GM12865 (cell line): Measurements from ENCODE around the gene KRTAP5-3.

Source experiments
- DNase-seq: peaks from one replicate; pipeline ENCODE4 v3.0.0; 2010; ENCODE audit warnings: low read depth
- H3K4me3 ChIP-seq: 2 replicates; pipeline ENCODE4 v1.5.1; 2011; ENCODE audit warnings: mild to moderate bottlenecking, low read depth, low read length, control low read depth
- TF ChIP-seq, protein P1 (sequence below): IDR thresholded peaks from 2 replicates; pipeline ENCODE4 v1.5.1; 2011; ENCODE audit warnings: low read length, control low read depth, low read depth, inconsistent platforms; ENCODE audit not compliant: insufficient read depth; ENCODE audit errors: missing control alignments

Gene KRTAP5-3, protein sequence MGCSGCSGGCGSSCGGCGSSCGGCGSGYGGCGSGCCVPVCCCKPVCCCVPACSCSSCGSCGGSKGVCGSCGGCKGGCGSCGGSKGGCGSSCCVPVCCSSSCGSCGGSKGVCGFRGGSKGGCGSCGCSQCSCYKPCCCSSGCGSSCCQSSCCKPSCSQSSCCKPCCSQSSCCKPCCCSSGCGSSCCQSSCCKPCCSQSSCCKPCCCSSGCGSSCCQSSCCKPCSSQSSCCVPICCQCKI

GRCh38 chr11:1608363-1608762 lies at the start of gene KRTAP5-3:
Gene KRTAP5-3 (minus strand): TSS chr11:1608463. CDS start chr11:1608385, 78 bp downstream.
- DNase-seq: no peak
- no peak within 1 kb of the TSS for H3K4me3 ChIP-seq
- TF ChIP-seq, protein P1, sequence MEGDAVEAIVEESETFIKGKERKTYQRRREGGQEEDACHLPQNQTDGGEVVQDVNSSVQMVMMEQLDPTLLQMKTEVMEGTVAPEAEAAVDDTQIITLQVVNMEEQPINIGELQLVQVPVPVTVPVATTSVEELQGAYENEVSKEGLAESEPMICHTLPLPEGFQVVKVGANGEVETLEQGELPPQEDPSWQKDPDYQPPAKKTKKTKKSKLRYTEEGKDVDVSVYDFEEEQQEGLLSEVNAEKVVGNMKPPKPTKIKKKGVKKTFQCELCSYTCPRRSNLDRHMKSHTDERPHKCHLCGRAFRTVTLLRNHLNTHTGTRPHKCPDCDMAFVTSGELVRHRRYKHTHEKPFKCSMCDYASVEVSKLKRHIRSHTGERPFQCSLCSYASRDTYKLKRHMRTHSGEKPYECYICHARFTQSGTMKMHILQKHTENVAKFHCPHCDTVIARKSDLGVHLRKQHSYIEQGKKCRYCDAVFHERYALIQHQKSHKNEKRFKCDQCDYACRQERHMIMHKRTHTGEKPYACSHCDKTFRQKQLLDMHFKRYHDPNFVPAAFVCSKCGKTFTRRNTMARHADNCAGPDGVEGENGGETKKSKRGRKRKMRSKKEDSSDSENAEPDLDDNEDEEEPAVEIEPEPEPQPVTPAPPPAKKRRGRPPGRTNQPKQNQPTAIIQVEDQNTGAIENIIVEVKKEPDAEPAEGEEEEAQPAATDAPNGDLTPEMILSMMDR: no peak

DNA sequence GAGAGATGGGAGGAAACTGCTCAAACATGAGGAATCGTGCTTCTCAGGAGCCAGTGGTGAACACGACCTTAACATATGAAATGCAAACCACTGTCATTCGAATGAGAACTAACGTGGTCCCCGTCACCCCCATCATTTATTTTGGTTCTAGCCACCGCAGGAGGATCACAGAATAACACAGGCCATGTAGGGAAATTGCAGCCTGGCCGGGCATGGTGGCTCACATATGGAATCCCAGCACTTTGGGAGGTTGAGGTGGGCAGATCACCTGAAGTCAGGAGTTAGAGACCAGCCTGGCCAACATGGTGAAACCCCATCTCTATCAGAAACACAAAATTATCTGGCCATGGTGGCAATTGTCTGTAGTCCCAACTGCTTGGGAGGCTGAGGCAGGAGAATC lies 48.4 kb upstream of the KRTAP5-3 start:
- TF ChIP-seq, protein P1: no peak
- no peak overlapping the region for H3K4me3 ChIP-seq
- no peak for DNase-seq

DNA sequence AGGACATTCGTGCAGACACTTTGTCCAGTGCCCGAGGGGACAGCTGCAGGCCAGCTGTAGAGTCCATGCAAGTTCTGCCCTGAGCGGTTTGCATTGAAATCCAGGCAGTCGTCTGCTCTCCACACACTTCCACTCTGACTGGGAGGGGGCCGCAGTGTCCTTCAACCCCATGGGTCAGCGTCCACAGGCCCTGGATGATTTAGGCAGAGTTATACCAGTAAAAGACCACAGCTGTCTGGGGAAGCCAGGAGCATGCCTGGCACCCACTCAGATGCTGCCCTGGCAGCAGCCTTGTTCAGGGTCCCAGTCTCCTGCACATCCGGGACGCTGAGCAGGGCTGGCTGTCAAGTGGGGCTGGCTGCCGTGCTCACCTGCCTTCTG lies 47.8 kb upstream of the KRTAP5-3 start:
- DNase-seq: no peak
- H3K4me3 ChIP-seq: no peak overlapping the region
- TF ChIP-seq, protein P1: no peak

GRCh38 chr11:1655168-1656060 lies 47.2 kb upstream of the KRTAP5-3 start:
- DNase-seq: no peak
- TF ChIP-seq, protein P1: no peak
- H3K4me3 ChIP-seq: no peak overlapping the region

GRCh38 chr11:1654388-1655167 lies 46.3 kb upstream of the KRTAP5-3 start:
- TF ChIP-seq, protein P1: no peak
- no peak overlapping the region for H3K4me3 ChIP-seq

GRCh38 chr11:1653541-1654387 lies 45.5 kb upstream of the KRTAP5-3 start:
- no peak for DNase-seq
- no peak overlapping the region for H3K4me3 ChIP-seq
- TF ChIP-seq, protein P1: no peak

More at GRCh38 chr11:1654388-1655167, 46.3 kb upstream of the KRTAP5-3 start:
- DNase-seq: no peak
